Vein endothelial cell (primary cell): Measurements from ENCODE around the gene PLAC9. TPM values are rescaled to one million over a fixed set of nuclear protein-coding genes. Genes with fewer than 3 reads are reported as not detected.

Experiments used
- total RNA-seq: library from RNA; depleted of rRNA; stranded (reverse); fragments of >200 nt; gene quantifications from 2 replicates; pipeline ENCODE4 v1.2.3, GENCODE V29; 2012

The PLAC9 gene, protein sequence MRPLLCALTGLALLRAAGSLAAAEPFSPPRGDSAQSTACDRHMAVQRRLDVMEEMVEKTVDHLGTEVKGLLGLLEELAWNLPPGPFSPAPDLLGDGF
- total RNA-seq: 2.3 and 2.5 TPM in 2 replicates

DNA sequence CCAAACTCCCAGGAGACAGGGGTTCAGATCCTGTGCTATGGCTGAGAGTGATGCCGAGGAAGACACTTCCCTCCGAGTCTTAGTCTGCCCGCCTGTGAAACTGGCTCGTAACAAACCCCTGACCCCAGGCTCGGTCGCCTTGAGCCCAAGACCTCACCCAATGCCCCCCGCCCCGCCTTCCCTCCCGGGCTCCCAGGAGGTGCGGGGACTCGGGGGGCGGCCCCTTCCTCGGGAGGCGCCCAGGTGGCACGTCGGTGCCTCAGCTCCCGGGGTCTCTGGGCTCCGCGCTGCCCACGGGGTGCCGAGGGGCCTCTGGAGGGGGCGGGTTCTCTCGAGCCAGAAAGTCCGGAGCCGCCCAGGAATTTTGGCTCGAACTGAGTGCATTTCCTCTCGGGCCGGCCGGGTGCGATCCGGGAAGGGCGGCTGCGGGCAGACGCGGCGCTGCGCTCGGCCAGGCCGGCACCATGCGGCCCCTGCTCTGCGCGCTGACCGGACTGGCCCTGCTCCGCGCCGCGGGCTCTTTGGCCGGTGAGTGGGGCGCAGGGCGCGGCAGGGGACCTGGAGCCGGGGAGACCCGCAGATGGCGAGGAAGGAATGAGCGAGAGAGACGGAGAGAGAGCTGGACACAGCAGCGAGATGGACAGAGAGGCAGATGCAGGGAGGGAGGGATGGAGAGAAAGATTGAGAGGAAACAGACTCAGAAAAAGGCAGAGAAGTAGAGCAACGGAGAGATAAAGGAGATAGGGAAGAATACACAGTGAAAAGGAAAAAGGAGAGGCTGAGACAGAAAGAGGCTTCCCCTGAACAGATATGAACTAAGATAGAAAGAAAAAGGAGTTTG lies at the start of gene PLAC9:
Gene PLAC9 (plus strand): TSS at position 432 of the 841 bp plus-strand sequence. CDS start 33 bp downstream, at position 465.

Other genes starting within 250 kb of the PLAC9 start
- gene SFTPD, start 183.6 kb upstream of the PLAC9 start, total RNA-seq: 0.29 TPM in 1 of 2 replicates, not detected in the other
- 5.3 and 5.9 TPM in 2 replicates for gene TMEM254, start 54.1 kb upstream of the PLAC9 start, total RNA-seq
- 58.7 and 60.1 TPM in 2 replicates for gene ANXA11, start 72.8 kb downstream of the PLAC9 start, total RNA-seq
- not detected in 2 replicates for gene MAT1A, start 156.9 kb downstream of the PLAC9 start, total RNA-seq
- gene DYDC1, start 224.0 kb downstream of the PLAC9 start, total RNA-seq: not detected in 2 replicates
- not detected in 2 replicates for gene DYDC2, start 224.1 kb downstream of the PLAC9 start, total RNA-seq